ENCODE measurements around the gene MRGPRX2.

- no peak for TF ChIP-seq POLR2A (IDR thresholded peaks at IDR 0.05)
- TF ChIP-seq, protein P1, sequence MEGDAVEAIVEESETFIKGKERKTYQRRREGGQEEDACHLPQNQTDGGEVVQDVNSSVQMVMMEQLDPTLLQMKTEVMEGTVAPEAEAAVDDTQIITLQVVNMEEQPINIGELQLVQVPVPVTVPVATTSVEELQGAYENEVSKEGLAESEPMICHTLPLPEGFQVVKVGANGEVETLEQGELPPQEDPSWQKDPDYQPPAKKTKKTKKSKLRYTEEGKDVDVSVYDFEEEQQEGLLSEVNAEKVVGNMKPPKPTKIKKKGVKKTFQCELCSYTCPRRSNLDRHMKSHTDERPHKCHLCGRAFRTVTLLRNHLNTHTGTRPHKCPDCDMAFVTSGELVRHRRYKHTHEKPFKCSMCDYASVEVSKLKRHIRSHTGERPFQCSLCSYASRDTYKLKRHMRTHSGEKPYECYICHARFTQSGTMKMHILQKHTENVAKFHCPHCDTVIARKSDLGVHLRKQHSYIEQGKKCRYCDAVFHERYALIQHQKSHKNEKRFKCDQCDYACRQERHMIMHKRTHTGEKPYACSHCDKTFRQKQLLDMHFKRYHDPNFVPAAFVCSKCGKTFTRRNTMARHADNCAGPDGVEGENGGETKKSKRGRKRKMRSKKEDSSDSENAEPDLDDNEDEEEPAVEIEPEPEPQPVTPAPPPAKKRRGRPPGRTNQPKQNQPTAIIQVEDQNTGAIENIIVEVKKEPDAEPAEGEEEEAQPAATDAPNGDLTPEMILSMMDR (IDR thresholded peaks at IDR 0.05) = no peak
Observed at GRCh38 chr11:19080579-19080993, 20.1 kb upstream of the MRGPRX2 start.

All from upper lobe of left lung (tissue), 4 donors.